Adrenal gland (tissue), 5 donors: ENCODE results near the gene CROCC.

Experiments used
- POLR2A ChIP-seq, 2 donors: fragments of 450-650 bp; IDR thresholded peaks; one replicate each; pipeline ENCODE4 v1.6.1; 2017; ENCODE audit warnings: antibody characterized with exemption in 2 of 2, mild to moderate bottlenecking in 2 of 2, moderate library complexity in 1 of 2
- TF ChIP-seq, protein P1 (sequence below), 6 experiments: fragments of 450-650 bp in 4 of 6; fragments of 200-600 bp in 2 of 6; sonication (generic) in 1 of 6; IDR thresholded peaks; 1 replicate in 5 of 6; 2 replicates in 1 of 6; pipeline versions ENCODE4 v1.5.1 to v1.8.0; 2016 to 2021; ENCODE audit warnings: antibody characterized with exemption in 6 of 6, mild to moderate bottlenecking in 2 of 6, moderate library complexity in 1 of 6
- donor health status: DM: no; HTN: no; CAD: no.

DNA sequence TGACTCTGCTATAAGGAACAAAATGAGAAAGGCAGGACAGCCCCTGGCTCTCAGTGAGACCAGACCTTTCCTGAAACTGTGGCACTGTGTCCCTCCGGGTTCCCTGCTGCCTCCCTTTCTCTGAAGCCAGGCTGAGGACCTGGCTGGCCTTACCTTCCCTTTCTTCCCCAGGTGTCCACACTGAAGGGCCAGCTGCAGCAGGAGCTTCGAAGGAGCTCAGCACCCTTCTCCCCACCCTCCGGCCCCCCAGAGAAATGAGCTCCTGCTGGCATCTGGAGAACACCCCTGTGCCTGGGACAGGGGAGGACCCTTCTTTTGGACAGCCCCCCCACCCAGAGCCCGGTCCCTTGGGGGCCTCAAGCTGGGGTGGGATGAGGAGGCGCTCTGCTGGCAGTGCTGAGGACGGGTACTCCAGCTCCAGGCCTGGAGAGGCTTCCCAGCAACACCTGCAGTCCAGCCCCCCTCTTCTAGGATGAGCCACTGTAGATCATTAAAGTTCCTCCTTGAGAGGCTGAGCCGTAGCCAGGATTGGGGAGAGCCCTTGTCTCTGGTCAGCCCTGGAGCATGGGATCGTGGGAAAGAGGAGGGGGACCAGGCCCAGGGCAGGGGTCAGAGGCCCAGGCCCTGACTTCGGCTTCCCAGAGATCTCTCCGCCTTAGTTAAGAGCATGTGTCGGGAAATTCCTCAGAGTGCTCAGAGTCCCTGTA lies 50.6 kb downstream of the CROCC start:
- TF ChIP-seq, protein P1, sequence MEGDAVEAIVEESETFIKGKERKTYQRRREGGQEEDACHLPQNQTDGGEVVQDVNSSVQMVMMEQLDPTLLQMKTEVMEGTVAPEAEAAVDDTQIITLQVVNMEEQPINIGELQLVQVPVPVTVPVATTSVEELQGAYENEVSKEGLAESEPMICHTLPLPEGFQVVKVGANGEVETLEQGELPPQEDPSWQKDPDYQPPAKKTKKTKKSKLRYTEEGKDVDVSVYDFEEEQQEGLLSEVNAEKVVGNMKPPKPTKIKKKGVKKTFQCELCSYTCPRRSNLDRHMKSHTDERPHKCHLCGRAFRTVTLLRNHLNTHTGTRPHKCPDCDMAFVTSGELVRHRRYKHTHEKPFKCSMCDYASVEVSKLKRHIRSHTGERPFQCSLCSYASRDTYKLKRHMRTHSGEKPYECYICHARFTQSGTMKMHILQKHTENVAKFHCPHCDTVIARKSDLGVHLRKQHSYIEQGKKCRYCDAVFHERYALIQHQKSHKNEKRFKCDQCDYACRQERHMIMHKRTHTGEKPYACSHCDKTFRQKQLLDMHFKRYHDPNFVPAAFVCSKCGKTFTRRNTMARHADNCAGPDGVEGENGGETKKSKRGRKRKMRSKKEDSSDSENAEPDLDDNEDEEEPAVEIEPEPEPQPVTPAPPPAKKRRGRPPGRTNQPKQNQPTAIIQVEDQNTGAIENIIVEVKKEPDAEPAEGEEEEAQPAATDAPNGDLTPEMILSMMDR (IDR thresholded peaks at IDR 0.05): no peak
- TF ChIP-seq POLR2A (IDR thresholded peaks at IDR 0.05): no peak
